D341Med (cell line): ENCODE measurements around the gene CABLES1.

Experiments
- DNase-seq: peaks from one replicate; pipeline ENCODE4 v3.0.0; 2012; ENCODE audit warnings: low spot score

CABLES1 gene

DNA sequence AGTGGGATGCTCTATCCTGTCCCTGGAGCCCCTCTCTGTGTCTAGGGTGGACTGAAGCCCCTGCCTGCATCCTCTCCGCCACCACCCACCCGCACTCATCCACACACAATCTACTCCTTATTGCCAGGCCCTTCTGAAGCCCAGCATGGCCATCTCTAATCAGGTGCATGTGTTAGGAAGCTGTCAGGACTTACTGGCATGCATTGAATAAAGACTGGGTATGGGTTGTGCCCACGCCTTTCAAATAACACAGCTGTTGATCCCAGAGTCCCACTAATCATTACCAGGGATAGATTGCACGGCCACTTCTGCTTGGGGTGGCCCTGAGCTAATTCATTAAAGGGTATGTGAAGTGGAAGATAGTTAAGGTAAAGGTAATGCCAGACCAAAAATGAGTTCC is 88.4 kb downstream of the CABLES1 start:
- no peak for DNase-seq

DNA sequence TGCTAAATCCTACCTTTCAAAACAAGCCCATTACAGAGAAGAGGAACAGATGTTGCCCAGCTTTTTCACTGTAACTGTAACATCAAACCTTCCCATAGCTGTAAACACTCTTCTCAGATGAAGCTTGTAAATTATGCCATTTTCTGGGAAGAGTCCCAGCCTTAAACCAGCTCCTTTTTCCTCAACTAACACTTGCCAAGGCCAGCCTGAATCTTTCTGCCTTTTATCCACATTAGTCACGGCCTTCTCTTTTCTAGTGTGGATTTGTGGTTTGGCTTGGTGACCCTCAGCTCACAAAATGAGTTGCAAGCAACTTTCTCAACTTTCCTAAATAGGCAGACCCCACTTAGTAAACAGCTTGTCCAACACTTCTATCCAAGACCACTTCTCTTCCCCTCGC is 90.2 kb downstream of the CABLES1 start:
- DNase-seq: no peak

- no peak for DNase-seq
These were observed 91.1 kb downstream of the CABLES1 start for GRCh38 chr18:23226391-23226790.

- DNase-seq: peak; percentile 63
These were observed 91.8 kb downstream of the CABLES1 start for GRCh38 chr18:23226930-23227725.

GRCh38 chr18:23227726-23228070 is 92.4 kb downstream of the CABLES1 start:
- DNase-seq: no peak

DNA sequence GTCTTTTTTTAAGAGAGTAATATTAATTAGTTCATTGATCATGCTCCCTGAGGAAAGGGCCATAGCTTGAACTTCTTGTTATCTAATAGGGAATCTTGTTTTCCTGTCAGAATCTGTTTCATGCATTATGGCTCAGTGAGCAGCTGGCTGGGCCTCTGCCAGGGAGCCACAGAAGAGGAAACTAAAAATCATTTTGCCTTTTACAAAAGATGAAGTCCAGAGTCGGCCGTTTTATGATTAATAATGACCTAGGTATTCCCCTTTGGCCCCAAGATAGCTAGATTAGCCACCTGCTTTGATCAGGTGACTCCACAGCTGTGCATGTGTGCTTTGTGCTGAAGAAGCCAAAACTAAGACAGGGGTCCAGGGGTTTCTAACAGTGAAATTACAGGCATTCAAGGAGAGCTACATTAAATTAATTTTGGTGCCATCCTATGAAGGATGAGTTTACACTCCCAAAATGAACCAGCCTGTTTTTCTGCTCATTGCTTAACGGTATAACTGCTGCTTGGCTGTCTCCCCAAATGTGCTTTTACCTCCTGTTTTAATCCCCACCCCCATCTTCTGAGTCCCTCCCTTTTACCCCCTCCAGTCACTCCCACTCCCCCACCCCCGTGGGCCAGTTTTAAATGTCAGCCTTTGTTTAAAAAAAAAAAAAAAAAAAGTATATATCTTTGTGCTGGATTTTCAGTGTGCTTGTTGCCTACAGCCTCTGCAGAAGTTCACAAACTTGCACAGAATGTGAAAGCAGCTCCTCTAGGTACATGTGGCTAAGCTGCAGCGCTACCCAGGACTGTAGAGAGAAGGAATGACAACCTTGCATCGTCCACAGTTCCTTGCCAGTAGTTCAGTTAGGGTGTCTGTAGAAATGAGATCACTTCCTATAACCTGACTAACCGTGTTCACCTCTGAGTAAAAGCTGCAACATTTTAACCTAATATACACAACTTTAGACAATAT is 93.1 kb downstream of the CABLES1 start:
- no peak for DNase-seq

DNA sequence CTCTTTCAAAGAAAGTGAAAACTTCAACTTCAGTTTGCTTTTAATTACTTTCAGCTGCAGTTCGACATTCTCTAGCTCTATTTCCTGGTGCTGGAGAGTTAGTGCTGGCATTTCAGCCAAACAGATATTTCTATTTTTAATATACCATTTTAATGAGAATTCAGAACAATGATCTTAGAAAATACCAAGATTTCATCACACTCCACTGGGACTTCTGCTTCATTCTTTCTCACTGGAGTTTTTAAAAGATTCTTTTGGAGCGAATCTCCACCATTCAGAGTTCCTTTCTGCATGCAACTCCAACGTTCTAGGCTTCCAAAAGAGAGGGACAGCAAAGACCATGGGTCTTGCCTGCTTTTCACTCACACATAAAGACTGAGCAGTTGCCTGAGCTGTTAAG is 94.2 kb downstream of the CABLES1 start:
- DNase-seq: no peak

GRCh38 chr18:23230686-23231085 is 95.4 kb downstream of the CABLES1 start:
- no peak for DNase-seq

DNA sequence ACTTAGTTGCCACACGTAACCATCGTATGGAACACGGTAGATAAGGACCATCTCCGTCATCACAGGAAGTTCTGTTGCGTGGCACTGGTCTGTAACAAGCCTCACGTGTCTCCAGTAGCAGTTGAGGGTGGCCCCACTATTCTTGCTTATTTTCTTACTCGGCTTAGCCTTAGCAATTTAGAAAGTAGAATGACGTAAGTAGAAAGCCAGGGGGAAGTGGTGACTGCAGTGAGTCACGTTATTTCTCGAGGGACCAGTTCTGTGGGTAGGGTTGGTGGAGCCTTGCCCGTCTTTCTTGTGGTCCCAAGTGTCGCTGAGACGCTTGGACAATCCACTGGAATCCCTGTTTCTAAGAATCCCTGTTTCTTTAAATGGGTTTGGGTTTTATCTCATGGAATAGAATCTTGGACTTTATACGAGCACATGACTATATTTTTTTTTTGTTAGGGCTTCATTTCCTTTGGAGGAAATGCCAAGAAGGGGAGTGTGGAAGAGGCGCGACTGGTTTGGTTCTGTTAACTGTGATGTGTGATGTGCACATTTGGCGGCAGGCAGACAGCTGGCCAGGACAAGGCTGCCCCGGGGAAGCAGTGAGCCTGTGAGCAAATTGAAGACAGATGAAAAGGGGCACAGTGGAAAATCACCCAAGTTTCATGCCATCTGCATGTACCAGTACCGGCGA is 96.2 kb downstream of the CABLES1 start:
- no peak for DNase-seq

DNA sequence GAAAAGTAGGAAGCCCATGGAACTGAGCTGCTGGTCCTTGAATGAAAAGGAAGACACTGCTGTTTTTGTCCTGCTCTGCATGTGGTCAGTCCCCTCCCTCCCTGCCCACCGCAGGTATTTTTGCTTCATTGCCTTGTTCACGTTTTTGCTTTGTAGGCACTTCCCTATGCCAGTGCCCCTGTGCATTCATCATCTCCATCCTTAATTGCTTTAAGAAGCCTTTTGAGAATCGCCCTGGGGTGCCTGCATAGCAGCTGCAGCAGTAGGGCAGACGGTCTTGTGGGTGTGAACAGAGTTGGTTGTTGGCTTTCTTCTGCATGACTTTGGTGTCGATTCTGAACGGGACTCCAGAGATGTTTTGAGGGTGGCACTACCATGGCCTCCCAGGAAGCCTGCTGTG is 97.0 kb downstream of the CABLES1 start:
- no peak for DNase-seq

DNA sequence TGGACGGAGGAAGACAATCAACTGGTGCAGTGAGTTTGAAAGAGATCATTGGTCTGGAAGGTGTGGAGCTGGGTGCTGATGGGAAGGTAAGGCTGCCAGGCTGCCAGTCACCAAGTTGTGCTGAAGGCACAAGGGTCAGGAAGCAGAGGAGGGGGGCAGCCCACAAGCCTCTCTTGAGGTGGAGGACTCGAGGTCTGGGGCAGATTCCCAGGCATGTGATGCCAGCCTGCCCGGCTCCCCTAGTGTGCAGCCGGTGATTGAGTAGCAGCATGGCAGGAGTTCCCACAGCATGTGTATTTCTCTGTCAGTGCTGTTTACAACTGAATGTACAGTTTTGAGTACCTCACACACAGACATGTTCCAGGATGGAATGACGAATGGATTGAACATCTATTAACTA is 99.3 kb downstream of the CABLES1 start:
- no peak for DNase-seq

GRCh38 chr18:23235336-23235735 is 100.1 kb downstream of the CABLES1 start:
- no peak for DNase-seq

GRCh38 chr18:23235860-23236259 is 100.6 kb downstream of the CABLES1 start:
- no peak for DNase-seq

GRCh38 chr18:23236876-23237468 is 101.7 kb downstream of the CABLES1 start:
- no peak for DNase-seq

- no peak for DNase-seq
These were observed 102.4 kb downstream of the CABLES1 start for GRCh38 chr18:23237524-23238151.

DNA sequence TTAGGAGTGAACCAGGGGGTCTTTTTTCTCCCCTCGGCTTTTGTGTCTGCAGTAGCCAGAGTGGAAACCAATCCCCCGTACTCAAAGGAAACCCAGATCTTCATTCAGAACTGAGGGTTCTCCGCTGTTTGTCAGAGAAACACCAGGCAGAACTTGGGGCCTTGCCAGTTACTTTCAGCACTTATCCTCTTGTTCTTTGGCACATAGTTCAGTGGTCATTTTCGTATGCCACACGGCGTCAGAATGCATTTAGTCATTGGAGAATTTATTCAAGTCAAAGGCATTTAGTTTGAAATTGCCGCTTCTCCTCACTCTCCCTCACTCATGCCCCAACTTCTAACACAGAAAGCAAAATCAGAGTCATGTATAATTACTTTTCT is 102.9 kb downstream of the CABLES1 start:
- no peak for DNase-seq

DNA sequence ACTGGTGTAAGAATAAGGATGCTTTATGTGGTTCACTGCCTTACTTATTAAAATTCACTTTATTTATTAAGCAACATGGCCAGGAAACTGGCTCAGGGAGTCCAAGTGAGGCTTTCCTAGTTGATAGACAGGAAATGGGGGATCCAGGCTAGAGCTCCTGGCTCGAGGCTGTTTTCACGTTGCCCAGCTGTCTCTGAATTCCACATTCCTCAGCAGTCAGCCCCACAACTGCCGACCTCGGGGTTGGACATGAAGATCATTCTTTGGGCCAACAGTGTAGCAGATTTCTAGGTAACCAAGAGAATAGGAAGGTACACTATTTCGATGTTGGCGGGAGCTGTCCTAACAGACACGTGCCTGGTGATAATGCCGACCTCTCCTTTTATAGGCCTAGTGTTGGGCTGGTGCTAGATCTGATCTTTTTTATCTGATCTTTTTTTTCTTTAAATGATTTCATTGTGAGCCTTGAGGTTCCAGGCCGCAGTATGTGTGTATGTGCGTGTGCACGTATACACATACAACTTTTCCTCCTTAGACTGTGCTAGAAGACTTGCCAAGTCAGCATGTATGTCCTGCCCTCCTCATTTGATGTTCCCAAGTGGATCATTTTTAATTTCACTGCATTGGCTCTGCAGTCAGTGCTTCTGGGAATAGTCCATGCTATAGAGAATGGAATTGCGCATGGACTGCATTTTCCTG is 103.5 kb downstream of the CABLES1 start:
- DNase-seq: no peak

GRCh38 chr18:23239350-23239692 is 104.0 kb downstream of the CABLES1 start:
- no peak for DNase-seq

DNA sequence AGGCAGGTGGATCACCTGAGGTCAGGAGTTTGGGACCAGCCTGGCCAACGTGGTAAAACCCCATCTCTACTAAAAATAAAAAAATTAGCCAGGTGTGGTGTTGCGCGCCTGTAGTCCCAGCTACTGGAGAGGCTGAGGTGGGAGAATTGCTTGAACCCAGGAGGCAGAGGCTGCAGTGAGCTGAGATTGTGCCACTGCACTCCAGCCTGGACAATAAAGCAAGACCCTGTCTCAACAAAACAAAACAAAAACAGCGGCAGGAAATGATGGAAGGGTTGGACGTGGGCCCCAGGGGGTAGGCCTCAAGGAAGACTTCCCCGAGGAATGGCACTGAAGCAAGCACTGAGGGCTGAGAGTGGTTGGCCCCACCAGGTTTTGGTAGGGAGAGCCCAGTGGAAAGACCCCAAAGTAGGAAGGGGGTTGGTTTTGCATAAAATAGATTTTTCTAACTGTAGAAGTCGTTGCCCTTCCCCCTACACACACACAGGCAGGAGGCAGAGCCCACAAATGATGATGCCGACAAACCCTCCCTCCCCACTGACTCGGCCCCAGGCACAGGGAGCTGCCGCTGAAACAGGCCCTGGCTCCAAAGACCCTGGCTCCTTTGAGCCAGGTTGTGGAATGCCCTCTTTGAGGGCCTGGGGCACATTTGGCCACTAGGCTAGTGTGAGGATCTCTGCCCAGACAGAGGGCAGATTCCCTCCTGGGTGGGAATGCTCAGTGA is 104.8 kb downstream of the CABLES1 start:
- no peak for DNase-seq

- no peak for DNase-seq
These were observed 105.3 kb downstream of the CABLES1 start for GRCh38 chr18:23240609-23240930.
